ENCODE measurements around the gene GPAM.
"Not testable (repeated sequence)": the region's sequence is repeated elsewhere in the genome, so short reads cannot be mapped to it uniquely, and the experiment has no call there.

Gene GPAM

DNA sequence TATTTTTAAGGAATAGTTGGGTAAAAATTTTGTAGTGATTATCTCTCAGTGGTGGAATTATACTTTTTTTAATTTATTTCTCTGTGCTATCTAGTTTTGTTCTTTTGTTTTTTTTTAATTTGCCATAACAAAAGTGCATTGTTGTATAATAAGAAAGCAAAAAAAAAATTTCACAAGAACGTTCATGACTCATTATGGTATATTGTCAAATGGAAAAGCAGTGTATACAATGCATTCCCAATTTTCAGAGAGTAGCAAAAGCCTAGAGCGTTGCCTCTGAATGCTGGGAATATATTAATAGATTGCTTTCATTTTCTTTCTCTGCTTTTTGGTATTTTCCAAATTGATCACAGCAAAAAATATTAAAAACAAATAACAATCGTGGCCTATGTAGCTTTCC, 46.3 kb upstream of the GPAM start:
- H3K4me3 ChIP-seq (IDR thresholded peaks at IDR 0.05; ENCODE audit: insufficient read depth, low read depth, low read length): no peak overlapping the region
- no peaks in the 10 kb centered on the region for H4K20me1 ChIP-seq (ENCODE audit: insufficient read depth)
- no peaks in the 10 kb centered on the region for H3K27me3 ChIP-seq (ENCODE audit: insufficient read depth, low read depth)
- H3K27ac ChIP-seq: no peak overlapping the region
- H3K9ac ChIP-seq: no peak overlapping the region
- H2AFZ ChIP-seq (ENCODE audit: low read depth): no peak overlapping the region
- no peaks in the 10 kb centered on the region for H3K4me1 ChIP-seq (ENCODE audit: low read depth, poor library complexity, severe bottlenecking)
- H3K4me2 ChIP-seq: no peak overlapping the region
- TF ChIP-seq, protein P1, sequence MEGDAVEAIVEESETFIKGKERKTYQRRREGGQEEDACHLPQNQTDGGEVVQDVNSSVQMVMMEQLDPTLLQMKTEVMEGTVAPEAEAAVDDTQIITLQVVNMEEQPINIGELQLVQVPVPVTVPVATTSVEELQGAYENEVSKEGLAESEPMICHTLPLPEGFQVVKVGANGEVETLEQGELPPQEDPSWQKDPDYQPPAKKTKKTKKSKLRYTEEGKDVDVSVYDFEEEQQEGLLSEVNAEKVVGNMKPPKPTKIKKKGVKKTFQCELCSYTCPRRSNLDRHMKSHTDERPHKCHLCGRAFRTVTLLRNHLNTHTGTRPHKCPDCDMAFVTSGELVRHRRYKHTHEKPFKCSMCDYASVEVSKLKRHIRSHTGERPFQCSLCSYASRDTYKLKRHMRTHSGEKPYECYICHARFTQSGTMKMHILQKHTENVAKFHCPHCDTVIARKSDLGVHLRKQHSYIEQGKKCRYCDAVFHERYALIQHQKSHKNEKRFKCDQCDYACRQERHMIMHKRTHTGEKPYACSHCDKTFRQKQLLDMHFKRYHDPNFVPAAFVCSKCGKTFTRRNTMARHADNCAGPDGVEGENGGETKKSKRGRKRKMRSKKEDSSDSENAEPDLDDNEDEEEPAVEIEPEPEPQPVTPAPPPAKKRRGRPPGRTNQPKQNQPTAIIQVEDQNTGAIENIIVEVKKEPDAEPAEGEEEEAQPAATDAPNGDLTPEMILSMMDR (conservative IDR thresholded peaks at IDR 0.05; ENCODE audit: low read depth, low read length): no peak
- H3K79me2 ChIP-seq (ENCODE audit: insufficient read depth, low read depth): no peaks in the 10 kb centered on the region
- no peaks in the 10 kb centered on the region for H3K36me3 ChIP-seq (ENCODE audit: insufficient read depth)

GRCh38 chr10:112229096-112229495, 45.5 kb upstream of the GPAM start:
- Histone ChIP-seq H3K4me2 (no peak overlapping the region), H3K27me3 (ENCODE audit: insufficient read depth, low read depth) (no peaks in the 10 kb centered on the region), H3K36me3 (ENCODE audit: insufficient read depth) (no peaks in the 10 kb centered on the region), H3K27ac (no peak overlapping the region), H3K4me3 (IDR thresholded peaks at IDR 0.05; ENCODE audit: insufficient read depth, low read depth, low read length) (no peak overlapping the region), H2AFZ (ENCODE audit: low read depth) (no peak overlapping the region), H3K79me2 (ENCODE audit: insufficient read depth, low read depth) (no peaks in the 10 kb centered on the region), H4K20me1 (ENCODE audit: insufficient read depth) (no peaks in the 10 kb centered on the region), H3K4me1 (ENCODE audit: low read depth, poor library complexity, severe bottlenecking) (no peaks in the 10 kb centered on the region), H3K9ac (no peak overlapping the region)
- TF ChIP-seq, protein P1 (conservative IDR thresholded peaks at IDR 0.05; ENCODE audit: low read depth, low read length): no peak

- H4K20me1 ChIP-seq (ENCODE audit: insufficient read depth); H3K4me3 ChIP-seq (IDR thresholded peaks at IDR 0.05; ENCODE audit: insufficient read depth, low read depth, low read length); H3K27ac ChIP-seq; H3K4me1 ChIP-seq (ENCODE audit: low read depth, poor library complexity, severe bottlenecking); H3K9ac ChIP-seq; H3K27me3 ChIP-seq (ENCODE audit: insufficient read depth, low read depth); H3K4me2 ChIP-seq; H2AFZ ChIP-seq (ENCODE audit: low read depth); H3K36me3 ChIP-seq (ENCODE audit: insufficient read depth); H3K79me2 ChIP-seq (ENCODE audit: insufficient read depth, low read depth): not testable (repeated sequence)
Measured at GRCh38 chr10:112228366-112229088, 45.0 kb upstream of the GPAM start.

GRCh38 chr10:112227331-112227987, 43.9 kb upstream of the GPAM start:
- no peaks in the 10 kb centered on the region for H4K20me1 ChIP-seq (ENCODE audit: insufficient read depth)
- H3K27me3 ChIP-seq (ENCODE audit: insufficient read depth, low read depth): no peaks in the 10 kb centered on the region
- H3K36me3 ChIP-seq (ENCODE audit: insufficient read depth): no peaks in the 10 kb centered on the region
- no peak overlapping the region for H2AFZ ChIP-seq (ENCODE audit: low read depth)
- H3K79me2 ChIP-seq (ENCODE audit: insufficient read depth, low read depth): no peaks in the 10 kb centered on the region
- no peaks in the 10 kb centered on the region for H3K4me1 ChIP-seq (ENCODE audit: low read depth, poor library complexity, severe bottlenecking)
- no peak overlapping the region for H3K27ac ChIP-seq
- no peak overlapping the region for H3K4me2 ChIP-seq
- TF ChIP-seq, protein P1 (conservative IDR thresholded peaks at IDR 0.05; ENCODE audit: low read depth, low read length): no peak
- no peak overlapping the region for H3K9ac ChIP-seq
- no peak overlapping the region for H3K4me3 ChIP-seq (IDR thresholded peaks at IDR 0.05; ENCODE audit: insufficient read depth, low read depth, low read length)

Measured in KMS-11 (cell line).